ENCODE measurements around the gene ANKRD24.

DNA sequence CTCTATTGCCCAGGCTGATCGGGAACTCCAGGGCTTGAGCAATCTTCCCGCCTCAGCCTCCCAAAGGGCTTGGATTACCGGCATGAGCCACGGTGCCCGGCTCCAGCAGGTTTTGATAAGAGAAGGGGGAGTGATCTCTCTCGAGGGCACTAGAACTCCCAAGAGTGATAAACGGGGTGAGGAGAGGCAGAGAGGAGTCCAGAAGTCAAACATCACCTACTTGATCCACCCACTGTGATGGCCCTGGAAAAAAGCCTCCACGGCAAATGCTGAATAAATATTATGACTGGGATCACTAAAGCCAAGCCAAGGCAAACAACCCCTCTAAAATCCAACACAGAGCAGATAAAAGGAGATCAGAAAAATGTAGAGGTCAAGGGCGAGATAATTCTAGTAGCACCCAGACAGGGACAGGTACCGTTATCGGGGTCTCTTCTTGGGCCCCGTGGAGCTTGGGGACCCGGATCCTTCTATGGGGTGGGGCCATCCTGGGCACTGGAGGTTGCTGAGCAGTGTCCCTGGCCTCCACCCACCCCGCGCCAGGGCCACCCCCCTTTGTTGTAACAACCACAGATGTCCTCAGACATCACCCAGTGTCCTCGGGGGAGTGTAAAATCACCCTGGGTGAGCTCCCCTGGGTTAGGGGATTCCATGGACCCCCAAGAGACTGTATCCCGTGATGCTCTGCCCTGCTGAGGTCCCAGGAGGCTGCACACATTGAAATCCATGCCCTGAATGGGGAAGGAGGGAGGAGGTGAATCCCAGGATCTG, 32.8 kb upstream of the ANKRD24 start:
- TF ChIP-seq, protein P1, sequence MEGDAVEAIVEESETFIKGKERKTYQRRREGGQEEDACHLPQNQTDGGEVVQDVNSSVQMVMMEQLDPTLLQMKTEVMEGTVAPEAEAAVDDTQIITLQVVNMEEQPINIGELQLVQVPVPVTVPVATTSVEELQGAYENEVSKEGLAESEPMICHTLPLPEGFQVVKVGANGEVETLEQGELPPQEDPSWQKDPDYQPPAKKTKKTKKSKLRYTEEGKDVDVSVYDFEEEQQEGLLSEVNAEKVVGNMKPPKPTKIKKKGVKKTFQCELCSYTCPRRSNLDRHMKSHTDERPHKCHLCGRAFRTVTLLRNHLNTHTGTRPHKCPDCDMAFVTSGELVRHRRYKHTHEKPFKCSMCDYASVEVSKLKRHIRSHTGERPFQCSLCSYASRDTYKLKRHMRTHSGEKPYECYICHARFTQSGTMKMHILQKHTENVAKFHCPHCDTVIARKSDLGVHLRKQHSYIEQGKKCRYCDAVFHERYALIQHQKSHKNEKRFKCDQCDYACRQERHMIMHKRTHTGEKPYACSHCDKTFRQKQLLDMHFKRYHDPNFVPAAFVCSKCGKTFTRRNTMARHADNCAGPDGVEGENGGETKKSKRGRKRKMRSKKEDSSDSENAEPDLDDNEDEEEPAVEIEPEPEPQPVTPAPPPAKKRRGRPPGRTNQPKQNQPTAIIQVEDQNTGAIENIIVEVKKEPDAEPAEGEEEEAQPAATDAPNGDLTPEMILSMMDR (conservative IDR thresholded peaks at IDR 0.05; ENCODE audit: low read length): no peak
- no peak for TF ChIP-seq EZH2phosphoT487 (IDR thresholded peaks at IDR 0.05; ENCODE audit: borderline replicate concordance)
